ENCODE measurements around the gene EXD3.
"Not testable (repeated sequence)": the region's sequence is repeated elsewhere in the genome, so short reads cannot be mapped to it uniquely, and the experiment has no call there.

Gene EXD3

DNA sequence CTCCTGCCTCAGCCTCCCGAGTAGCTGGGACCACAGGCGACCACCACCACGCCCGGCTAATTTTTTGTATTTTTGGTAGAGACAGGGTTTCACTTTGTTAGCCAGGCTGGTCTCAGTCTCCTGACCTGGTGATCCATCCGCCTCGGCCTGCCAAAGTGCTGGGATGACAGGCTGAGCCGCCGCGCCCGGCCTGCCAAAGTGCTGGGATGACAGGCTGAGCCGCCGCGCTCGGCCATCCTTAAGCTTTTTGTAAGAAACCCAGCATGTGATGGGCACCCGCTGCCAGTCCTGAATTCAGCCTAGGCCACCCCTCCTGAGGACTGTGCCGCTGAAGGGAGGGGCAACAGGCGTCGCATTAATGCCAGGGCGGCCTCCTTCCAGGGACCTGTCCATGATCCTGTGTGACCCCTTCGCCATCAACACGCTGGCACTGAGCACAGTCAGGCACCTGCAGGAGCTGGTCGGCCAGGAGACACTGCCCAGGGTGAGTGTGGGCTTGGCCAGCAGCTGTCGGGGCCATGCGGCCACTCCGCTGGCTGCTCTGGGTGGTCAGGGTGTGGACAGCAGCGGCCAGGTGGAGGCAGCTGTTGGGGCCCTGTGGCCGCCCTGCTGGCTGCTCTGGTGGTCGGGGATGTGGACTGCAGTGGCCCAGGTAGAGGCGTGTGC lies 157.3 kb downstream of the EXD3 start:
- DNase-seq (ENCODE audit: low spot score) = no peak
- Histone ChIP-seq H3K4me3 (no peak overlapping the region), H3K27ac (no peak overlapping the region)
- TF ChIP-seq, protein P1, sequence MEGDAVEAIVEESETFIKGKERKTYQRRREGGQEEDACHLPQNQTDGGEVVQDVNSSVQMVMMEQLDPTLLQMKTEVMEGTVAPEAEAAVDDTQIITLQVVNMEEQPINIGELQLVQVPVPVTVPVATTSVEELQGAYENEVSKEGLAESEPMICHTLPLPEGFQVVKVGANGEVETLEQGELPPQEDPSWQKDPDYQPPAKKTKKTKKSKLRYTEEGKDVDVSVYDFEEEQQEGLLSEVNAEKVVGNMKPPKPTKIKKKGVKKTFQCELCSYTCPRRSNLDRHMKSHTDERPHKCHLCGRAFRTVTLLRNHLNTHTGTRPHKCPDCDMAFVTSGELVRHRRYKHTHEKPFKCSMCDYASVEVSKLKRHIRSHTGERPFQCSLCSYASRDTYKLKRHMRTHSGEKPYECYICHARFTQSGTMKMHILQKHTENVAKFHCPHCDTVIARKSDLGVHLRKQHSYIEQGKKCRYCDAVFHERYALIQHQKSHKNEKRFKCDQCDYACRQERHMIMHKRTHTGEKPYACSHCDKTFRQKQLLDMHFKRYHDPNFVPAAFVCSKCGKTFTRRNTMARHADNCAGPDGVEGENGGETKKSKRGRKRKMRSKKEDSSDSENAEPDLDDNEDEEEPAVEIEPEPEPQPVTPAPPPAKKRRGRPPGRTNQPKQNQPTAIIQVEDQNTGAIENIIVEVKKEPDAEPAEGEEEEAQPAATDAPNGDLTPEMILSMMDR (IDR thresholded peaks at IDR 0.05) = no peak

DNA sequence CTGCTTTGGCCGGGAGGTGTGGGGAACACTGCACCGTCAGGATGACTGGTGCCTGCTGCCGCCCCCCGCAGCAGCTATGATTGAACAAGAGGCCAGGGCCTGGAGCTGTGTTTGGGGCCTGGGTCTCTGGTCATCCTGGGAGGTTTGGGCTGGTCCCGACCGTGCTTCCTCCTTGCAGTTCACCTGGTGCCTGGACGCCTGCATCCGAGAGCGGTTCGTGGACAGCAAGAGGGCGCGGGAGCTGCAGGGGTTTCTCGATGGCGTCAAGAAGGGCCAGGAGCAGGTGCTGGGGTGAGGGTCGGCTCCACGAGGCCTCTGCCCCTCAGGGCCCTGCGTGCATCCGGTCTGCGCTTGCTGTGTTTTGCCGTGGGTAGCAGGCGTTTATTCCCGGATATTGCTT lies 158.9 kb downstream of the EXD3 start:
- DNase-seq (ENCODE audit: low spot score) = no peak
- Histone ChIP-seq H3K27ac (no peak overlapping the region), H3K4me3 (no peak overlapping the region)
- TF ChIP-seq, protein P1 (IDR thresholded peaks at IDR 0.05) = no peak

DNA sequence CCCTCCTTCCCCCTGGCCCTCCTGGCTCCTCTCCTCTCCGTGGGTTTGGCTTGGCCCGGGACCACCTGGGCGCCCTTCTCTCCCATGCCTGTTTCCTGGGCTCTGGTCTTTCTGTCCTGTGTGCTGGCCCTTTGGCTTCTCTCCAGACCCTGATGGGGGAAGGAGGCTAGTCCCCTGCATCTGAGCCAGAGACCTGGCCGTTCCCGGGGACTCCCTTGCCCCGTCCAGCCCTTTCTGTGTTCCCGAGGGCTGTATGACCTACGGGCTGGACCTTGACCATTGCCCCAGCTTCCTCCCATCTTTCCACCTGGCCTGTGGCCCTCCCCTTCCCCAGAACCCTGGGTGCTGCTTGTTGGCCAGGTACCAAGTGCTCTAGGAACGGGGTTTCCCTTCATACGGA lies 159.5 kb downstream of the EXD3 start:
- no peak overlapping the region for H3K27ac ChIP-seq
- DNase-seq (ENCODE audit: low spot score) = no peak
- H3K4me3 ChIP-seq = no peak overlapping the region
- TF ChIP-seq, protein P1 (IDR thresholded peaks at IDR 0.05) = no peak

DNA sequence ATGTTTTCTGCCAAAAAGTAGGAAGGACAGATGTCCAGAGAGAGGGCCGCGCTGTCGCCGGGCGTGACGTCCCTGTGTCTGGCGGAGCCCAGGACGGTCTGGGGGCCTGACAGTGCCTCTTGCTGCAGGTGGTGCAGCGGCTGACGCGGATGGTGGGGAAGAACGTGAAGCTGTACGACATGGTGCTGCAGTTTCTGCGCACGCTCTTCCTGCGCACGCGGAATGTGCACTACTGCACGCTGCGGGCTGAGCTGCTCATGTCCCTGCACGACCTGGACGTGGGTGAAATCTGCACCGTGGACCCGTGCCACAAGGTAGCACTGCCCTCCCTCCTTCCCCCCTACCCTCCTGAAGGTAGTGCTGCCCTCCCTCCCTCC lies 160.1 kb downstream of the EXD3 start:
- TF ChIP-seq, protein P1 (IDR thresholded peaks at IDR 0.05) = no peak
- H3K27ac ChIP-seq = no peak overlapping the region
- DNase-seq (ENCODE audit: low spot score) = no peak
- H3K4me3 ChIP-seq = no peak overlapping the region

DNA sequence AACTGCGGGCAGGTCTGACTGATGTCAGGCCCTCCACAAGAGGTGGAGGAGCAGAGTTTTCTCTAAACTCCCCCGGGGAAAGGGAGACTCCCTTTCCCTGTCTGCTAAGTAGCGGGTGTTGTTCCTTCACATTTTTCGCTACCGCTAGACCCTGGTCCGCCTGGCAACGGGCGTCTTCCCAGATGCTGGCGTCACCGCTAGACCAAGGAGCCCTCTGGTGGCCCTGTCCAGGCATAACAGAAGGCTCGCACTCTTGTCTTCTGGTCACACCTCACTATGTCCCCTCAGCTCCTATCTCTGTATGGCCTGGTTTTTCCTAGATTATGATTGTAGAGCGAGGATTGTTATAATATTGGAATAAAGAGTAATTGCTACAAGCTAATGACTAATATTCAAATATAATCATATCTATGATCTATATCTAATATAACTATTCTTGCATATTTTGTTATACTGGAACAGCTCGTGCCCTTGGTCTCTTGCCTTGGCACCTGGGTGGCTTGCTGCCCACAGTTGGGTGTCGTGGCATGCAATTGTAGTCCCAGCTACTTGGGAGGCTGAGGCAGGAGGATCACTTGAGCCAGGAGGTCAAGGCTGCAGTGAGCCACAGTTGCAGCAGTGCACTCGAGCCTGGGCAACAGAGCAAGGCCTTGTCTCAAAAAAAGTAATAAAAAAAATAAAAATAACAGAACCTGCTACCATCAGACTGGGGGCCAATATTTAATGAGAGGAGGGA lies 160.6 kb downstream of the EXD3 start:
- TF ChIP-seq, protein P1 (IDR thresholded peaks at IDR 0.05) = peak; percentile 20
- not testable (repeated sequence) for DNase-seq (ENCODE audit: low spot score); H3K27ac ChIP-seq; H3K4me3 ChIP-seq
